ENCODE results near the gene SCAF4.

DNA sequence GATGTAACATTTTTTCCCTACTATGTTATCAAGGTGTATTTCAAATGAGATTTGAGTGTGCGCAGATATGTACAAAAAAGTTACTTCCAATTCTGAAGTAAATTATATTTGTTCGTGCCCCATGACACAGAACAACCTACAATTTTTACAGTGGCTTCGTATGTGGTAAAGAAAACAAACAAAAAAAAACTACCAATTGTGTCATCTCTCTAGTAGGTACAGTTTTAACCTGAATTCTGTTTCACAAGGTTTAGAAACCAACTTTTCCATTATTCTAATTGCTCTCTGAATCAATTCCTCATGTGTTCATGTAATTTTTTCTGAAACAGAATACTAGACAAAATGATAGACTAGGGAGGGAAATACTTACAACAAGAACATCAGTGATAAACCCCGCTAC, 7.4 kb downstream of the SCAF4 start:
- TF ChIP-seq, protein P1, sequence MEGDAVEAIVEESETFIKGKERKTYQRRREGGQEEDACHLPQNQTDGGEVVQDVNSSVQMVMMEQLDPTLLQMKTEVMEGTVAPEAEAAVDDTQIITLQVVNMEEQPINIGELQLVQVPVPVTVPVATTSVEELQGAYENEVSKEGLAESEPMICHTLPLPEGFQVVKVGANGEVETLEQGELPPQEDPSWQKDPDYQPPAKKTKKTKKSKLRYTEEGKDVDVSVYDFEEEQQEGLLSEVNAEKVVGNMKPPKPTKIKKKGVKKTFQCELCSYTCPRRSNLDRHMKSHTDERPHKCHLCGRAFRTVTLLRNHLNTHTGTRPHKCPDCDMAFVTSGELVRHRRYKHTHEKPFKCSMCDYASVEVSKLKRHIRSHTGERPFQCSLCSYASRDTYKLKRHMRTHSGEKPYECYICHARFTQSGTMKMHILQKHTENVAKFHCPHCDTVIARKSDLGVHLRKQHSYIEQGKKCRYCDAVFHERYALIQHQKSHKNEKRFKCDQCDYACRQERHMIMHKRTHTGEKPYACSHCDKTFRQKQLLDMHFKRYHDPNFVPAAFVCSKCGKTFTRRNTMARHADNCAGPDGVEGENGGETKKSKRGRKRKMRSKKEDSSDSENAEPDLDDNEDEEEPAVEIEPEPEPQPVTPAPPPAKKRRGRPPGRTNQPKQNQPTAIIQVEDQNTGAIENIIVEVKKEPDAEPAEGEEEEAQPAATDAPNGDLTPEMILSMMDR (IDR thresholded peaks at IDR 0.05): no peak
- TF ChIP-seq EZH2 (IDR thresholded peaks at IDR 0.05; ENCODE audit: borderline replicate concordance, insufficient read depth, low read depth, low read length, poor library complexity, severe bottlenecking): no peak
